GM21447 (cell line): Measurements from ENCODE around the gene NAPSA.
A peak's percentile ranks its signal among the peaks of the same experiment; 100 is the strongest.

ENCODE experiments used
- ATAC-seq: cut with Tn5 transposase; IDR thresholded peaks from one replicate; pipeline ENCODE4 v1.9.1; 2021; ENCODE audit not compliant: unreplicated experiment

NAPSA gene

DNA sequence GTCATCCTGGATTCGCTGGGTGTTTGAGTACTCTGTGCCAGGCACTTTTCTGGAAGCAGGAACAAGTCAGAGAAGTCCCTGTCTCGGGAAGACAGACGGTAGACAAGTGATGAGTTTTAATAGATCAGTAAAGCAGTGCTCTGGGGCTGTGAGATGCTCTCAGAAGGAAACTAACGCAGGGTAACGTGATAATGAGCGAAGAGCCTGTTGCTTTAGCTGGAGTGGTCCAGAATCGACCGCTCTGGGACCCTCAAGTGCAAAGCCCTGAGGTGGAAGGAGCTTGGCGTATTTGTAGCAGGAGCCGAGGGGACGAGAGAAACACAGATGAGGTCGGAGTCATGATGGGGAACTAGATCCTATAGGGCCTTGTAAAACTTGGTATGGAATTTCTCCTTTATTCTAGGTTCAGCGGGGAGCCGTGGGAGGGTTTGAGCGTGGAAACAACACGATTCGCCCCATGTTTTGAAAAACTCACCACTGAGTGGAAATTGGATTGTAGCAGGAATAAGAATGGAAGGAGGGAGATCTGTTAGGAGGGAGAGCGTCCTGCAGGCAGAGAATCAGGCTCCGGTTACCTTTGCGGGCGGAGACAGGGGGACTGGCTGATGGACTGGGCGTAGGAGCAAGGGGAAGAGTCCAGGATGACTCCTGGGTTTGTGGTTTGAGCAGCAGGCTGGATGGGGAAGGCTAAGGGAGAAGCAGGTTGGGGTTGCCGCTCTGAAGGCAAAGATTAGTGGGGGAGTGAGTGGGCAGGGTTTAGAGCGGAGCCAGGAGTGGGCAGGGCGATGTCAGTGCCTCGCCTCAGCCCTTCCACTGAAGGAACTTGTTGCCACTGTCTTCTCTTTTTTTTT, 19.5 kb upstream of the NAPSA start:
- ATAC-seq: no peak

DNA sequence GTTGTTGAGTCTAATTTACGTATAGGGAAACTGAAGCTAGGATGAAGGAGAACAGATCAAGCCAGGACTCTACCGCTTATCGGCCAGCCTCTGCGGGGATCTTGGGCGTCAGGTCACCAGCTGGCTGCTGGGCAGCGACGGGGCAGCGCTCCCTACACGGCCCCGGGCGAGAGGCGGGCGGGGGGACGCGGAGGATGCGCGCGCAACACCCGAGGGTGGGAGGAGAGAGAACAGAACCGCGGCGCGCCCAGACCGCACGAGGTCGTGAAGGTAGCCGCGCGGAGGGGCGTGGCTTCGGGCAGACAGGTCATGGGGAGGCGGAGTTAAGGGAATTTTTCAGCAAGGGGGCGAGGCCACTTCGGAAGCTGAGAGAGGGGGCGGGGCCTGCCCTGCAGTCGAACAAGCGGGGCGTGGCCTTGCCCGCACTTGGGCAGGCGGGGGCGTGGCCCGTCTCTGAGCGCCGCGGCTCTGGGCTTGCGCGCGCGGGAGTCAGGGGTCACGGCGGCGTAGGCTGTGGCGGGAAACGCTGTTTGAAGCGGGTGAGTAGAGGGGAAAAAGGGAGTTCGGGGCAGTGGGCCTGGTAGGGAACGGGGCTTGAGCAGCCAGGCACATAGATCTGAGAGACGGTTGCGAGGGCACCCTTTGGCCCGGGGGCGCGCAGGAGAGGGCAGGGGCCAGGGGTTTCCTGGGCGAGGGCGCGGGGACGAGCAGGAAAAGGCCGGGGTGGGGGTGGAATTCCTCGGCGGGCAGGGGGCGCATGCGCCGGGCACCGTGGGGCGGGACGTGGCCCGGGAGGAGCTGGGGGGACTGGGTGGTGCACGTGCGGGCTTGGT, 18.6 kb upstream of the NAPSA start, which contains the start of gene POLD1:
Gene POLD1 (plus strand): TSS at position 496 of the 833 bp plus-strand sequence. CDS start 14,505 bp downstream, outside the sequence.
- ATAC-seq: peak; percentile 78

DNA sequence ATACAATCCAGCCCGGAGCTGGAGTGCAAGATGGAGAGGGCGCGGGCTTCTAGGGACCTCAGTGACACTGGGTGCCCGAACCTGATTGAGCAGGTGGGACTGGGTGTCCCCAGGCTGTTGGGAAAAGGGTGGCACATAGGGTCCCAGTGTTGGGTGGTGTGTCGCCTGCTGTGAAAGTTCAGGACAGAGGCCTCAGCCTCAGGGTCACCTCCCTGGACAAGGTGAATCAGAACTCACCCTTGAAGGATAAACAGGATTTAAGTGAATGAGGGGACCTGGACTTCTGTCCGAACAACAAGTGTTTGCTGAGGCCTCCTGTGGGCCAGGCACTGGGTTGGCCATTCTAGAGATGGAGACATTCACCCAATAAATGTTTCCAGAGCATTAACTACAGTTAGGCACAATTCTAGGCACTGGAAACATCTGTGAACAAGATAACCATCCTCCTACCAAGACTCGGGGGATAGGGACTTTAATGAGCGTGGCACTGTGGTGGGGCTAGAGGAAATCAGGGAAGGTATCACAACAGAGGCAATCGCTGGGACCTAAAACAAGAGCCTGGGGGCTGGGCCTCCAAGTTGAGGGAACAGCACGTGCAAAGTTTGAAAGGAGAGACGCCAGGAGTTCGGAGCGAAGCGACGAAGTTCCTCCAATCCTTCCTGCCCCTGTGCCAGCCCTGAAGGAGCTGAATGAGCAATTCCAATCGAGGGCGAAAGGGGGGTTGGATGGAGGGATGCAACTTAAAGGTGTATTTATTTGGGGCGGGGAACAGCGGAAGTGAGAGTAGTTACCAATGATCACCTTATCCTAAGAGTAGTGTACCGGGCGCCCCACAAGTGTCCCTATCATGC, 17.8 kb upstream of the NAPSA start:
- ATAC-seq: peak; percentile 2

DNA sequence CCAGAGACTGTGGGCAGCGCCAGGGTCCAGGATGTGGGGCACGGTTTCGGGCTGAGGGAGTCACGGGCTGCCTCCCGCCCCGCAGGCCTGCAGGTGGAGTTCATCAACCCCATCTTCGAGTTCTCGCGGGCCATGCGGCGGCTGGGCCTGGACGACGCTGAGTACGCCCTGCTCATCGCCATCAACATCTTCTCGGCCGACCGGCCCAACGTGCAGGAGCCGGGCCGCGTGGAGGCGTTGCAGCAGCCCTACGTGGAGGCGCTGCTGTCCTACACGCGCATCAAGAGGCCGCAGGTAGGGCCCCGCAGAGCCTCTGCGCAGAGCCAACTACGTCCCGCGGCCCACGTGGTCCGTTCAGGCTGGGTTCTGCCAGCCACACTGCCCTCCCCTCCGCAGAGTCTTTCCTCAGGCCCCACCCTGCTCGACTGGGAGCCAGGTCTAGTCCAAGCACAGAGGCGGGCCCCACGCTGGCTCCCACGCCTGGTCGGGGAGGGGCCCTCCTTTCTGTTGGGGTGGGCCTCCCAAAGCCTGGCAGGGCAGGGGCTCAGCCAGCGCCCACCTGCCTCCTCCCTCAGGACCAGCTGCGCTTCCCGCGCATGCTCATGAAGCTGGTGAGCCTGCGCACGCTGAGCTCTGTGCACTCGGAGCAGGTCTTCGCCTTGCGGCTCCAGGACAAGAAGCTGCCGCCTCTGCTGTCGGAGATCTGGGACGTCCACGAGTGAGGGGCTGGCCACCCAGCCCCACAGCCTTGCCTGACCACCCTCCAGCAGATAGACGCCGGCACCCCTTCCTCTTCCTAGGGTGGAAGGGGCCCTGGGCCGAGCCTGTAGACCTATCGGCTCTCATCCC, 16.7 kb upstream of the NAPSA start:
- ATAC-seq: no peak

DNA sequence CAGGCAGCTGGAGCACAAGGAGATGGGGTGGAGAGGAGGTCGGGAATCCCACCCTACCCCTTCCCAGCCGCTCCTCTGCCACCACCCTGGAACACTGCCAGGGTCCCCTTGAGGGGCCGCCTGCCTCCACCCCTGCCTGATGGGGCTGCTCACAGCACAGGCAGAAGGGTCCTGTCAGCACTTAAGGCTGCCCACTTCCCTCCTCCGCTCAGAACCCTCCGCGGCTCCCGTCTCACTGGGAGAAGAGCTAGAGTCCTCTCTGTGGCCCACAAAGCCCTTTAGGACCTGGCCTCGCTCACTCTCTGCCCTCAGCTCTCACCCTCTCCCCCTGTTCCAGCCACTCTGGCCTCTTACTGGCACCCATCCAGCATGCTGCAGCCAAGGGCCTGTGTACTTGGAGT, 15.3 kb upstream of the NAPSA start:
- ATAC-seq: no peak

DNA sequence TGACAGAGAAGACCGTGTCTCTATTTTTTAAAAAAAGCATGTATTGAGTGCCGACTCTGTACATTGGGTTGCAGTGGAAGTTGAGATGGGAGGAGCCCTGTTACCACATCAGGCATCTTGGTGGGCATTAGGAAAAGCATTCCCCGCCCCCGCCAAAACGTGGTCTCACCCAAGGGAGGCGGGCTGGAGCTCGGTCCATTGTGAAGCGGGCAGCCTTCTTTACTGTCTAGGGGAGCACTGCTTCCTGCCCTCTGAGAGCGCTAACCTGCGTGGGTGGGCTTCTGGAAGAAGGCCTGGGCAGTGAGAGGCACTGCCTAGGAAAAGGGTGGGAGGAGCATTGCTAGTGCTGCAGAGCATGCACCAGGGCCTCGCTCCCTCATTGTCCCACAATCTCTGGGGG, 14.7 kb upstream of the NAPSA start:
- no peak for ATAC-seq

DNA sequence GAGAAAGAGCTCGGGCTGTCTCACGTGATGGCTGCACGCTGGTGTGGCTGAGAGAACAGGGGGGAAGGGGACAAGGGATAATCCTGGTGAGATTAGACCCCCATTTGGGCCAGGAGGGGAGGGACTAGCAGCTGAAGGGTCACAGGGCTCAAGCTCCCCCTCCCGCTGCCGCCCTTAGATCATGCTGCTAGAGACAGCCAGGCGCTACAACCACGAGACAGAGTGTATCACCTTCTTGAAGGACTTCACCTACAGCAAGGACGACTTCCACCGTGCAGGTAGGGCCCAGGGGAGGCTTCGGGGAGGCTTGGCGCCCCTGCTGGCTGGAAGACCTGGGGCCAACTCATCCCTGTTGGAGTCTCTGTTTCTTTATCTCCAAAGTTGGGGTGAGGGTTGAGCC, 14.2 kb upstream of the NAPSA start:
- no peak for ATAC-seq

DNA sequence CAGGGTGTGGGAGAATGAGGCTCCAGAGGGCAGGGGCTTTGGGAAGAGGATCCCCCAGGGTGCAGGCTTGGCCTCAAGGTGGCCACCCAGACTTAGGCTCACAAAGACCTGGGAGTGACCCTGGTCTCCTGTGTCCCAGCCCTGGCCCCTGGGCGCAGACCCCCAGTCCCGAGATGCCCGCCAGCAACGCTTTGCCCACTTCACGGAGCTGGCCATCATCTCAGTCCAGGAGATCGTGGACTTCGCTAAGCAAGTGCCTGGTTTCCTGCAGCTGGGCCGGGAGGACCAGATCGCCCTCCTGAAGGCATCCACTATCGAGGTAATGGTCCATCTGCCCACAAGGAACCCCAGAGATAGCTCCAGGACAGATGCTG, 13.4 kb upstream of the NAPSA start:
- no peak for ATAC-seq

DNA sequence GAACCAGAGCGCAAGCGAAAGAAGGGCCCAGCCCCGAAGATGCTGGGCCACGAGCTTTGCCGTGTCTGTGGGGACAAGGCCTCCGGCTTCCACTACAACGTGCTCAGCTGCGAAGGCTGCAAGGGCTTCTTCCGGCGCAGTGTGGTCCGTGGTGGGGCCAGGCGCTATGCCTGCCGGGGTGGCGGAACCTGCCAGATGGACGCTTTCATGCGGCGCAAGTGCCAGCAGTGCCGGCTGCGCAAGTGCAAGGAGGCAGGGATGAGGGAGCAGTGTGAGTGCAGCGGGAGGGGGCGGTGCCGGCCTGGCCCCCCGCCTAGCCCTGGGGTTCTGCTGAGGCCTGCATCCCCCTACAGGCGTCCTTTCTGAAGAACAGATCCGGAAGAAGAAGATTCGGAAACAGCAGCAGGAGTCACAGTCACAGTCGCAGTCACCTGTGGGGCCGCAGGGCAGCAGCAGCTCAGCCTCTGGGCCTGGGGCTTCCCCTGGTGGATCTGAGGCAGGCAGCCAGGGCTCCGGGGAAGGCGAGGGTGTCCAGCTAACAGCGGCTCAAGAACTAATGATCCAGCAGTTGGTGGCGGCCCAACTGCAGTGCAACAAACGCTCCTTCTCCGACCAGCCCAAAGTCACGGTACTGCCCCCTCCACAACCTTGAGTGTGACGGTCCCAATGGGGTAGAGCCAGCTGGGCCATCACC, 12.9 kb upstream of the NAPSA start:
- no peak for ATAC-seq

DNA sequence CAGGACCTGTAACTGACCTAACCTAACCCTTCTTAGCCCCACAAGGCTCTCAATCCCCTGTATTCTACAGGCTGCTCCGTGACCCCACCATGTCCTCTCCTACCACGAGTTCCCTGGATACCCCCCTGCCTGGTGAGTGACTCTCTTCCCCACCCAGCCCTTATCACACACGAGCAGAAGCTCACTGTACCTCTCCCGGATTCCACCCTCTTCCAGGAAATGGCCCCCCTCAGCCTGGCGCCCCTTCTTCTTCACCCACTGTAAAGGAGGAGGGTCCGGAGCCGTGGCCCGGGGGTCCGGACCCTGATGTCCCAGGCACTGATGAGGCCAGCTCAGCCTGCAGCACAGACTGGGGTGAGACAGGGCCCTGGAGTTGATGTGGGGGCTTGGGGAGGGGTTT, 12.1 kb upstream of the NAPSA start:
- no peak for ATAC-seq

DNA sequence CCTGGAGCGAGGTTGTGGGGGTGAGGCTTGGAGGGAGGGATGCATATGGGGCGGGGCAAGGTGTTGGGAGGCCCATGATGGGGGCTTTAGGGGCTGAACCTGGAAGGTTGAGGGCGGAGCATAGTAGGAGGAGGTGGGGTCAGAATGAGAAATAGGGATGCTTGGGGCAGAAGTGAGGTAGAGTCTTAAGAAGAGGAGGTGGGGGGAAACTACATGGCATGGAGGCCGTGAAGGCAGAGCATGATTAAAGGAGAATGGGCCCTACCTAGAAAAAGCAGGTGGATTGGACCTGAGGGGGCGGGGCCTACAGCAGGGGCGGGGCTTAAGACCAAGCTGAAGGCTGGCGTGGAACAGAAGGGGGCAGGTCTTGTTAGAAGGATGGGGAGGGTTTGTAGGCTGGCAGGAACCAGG, 11.6 kb upstream of the NAPSA start:
- ATAC-seq: peak; percentile 7

DNA sequence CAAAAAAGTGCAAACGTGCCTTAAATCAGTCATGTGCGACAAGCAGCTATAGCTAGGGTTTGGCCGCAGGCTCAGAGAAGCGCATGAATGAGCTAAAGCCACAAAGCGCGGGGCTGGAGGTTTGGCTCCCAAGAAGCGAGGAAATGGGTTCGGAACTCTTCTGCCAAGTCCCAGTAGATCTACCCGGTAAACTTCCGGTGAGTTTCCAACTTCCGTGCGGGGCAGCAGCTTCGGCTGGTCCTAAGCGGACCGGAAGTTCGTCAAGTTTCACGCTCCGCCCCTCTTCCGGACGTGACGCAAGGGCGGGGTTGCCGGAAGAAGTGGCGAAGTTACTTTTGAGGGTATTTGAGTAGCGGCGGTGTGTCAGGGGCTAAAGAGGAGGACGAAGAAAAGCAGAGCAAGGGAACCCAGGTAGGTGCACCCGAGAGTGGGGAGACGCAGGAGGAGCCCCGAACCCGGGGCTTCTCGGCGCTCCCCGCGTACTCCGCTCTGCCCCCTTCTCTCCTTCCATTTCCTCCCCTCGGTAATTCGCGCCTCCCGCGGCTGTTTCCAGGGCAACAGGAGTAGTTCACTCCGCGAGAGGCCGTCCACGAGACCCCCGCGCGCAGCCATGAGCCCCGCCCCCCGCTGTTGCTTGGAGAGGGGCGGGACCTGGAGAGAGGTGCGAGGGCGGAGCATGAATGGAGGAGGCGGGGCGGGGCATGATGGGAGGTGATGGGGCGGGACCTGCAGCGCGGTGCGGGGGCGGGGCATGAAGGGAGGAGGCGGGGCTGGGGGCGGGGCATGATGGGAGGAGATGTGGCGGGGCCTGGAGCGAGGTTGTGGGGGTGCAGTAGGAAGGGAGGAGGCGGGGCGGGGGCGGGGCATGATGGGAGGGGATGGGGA, 11.0 kb upstream of the NAPSA start, which contains the start of gene NR1H2:
Gene NR1H2 (plus strand): TSS at position 292 of the 885 bp plus-strand sequence. CDS start 1,149 bp downstream, outside the sequence.
- ATAC-seq: peak; percentile 81

DNA sequence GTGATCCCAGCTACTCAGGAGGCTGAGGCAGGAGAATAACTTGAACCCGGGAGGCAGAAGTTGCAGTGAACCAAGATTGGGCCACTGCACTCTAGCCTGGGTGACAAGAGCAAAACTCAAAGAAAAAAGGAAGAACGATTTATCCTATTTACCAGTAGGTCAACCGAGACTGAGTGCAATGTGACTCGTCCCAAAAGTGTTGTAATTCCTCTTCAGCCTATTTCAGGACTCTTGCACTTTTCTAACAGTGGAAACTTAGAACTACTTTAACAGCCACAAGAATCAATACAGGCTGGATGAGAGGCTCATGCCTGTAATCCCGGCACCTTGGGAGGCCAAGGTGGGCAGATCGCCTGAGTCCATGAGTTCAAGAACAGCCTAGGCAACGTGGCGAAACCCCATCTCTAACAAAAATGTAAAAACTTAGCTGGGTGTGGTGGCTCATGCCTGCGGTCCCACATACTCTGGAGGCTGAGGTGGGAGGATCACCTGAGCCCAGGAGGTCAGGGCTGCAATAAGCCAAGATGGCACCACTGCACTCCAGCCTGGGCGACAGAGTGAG, 6.6 kb upstream of the NAPSA start:
- no peak for ATAC-seq

DNA sequence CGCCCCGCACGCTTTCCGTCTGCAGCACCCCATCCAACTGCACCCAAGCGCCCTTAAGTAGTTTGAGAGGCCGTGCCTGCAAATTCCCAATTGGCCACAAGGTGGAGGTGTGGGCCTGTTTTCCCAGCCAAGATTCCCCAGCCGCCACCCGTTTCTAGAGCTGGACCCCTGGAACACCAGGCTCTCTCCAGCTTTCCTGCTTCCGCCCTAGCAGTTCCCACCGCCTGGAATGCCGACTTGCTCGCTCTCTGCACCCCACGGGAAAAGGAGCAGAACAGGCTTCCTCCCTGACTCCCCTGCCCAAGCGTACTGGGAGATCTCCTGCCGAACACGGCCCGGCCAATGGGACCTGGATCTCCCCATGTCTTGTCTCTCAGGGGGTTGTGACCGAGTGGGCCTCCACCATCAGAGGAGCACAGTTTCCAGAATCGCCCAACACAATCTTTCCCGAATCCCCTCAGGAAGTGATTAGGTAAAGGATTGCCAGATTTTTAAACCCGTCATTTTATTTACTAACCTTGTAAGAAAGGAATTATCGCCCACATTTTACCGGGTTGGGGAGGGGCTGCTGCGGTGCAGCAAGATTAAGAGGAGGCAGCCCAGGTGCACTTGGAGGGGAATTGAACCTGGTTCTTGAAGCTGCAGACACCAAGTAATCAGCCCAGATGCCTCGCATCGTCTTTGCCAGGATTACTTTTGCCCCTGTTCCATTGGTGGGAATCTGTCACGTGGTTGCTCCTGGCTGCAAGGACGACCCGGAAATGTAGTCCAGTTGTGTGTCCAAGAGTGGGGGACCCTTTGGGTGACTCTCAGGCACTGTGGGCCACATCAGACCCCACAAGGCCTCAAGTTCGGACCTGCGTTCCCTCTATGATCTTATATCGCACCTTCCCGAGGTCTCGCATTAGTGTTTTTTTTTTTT, 3.5 kb upstream of the NAPSA start:
- ATAC-seq: peak; percentile 47

DNA sequence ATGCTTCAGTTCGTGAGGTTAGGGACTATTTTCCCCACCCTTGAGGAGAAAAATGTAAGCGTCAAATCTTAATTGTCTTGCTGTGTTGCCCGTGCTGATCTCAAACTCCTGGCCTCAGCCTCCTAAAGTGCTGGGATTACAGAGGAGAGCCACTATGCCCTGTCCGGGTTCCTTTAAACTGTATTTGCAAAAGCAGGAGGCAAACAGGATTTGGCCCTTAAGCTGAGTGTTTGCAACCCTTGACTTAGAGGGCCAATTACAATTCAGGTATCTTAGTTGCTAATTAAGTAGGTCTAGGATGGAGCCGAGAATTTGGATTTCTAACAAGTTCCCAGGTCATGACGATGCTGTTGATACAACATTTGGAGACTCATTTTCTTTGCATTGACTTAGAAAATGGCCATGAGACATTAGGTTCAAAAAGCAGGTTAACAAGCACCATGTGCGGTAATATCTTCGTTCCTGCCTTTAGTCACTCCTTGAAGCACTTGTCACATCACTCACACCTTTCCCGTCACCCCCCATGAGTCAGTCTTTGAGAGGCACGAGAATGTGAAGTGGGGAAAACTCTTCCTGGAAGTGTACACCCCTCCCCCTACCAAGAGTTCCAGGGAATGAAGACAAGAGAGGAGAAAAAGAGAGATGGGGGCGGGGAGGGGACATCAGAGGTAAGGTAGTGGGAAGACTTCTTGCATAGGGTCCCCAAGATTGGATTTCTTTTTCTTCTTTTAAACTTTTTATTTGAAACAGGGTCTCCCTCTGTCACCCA, 2.6 kb downstream of the NAPSA start:
- no peak for ATAC-seq

DNA sequence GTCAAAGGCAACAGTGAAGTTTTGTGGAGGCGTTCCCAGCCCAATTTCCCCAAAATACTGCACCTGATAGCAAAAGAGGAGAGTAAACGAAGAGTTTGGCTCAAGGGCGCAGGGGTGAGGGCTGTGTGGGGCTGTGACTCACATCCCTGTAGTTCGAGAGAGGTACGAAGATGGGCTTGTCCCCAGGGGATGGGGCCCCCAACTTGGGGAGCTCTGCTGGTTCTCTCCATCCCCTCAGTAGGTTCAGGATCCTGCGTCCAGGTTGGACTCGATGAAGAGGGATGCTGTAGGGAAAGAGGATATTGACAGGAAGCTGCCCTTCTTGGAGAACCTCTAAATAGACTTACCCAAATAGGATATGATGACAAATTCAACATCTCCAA, 3.4 kb downstream of the NAPSA start:
- no peak for ATAC-seq
